Measurements from ENCODE around the gene ABL2.

DNA sequence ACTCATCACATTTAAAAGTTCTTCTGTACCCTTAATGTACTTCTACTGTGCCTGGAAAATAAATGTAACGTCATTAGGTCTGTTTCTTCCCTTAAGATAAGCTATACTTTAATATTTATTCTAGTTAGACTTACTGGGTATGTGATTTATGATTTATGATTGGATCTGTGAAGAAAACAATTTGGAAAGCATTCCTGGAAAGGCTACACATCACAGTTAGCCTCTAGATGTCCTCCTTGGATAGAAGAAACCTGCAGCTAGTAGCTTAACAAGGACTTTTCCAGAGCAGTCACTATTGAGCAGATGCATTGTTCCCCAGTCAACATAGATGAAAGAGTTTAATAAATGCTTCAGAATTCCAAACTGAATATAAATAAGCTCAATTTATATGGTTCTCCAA lies 22.2 kb upstream of the ABL2 start:
- TF ChIP-seq POLR2A (IDR thresholded peaks at IDR 0.05) = no peak
- TF ChIP-seq CTCF (IDR thresholded peaks at IDR 0.05) = no peak
- TF ChIP-seq POLR2AphosphoS5 (IDR thresholded peaks at IDR 0.05) = no peak
- TF ChIP-seq EP300 (IDR thresholded peaks at IDR 0.05) = no peak
